HuH-7.5 (cell line): Measurements from ENCODE around the gene SDK1.
"Not testable (repeated sequence)": the region's sequence is repeated elsewhere in the genome, so short reads cannot be mapped to it uniquely, and the experiment has no call there.

Experiments used
- DNase-seq: peaks from one replicate; pipeline ENCODE4 v3.0.0; 2011; ENCODE audit warnings: low spot score

Gene SDK1

GRCh38 chr7:3725155-3726059, 424.4 kb downstream of the SDK1 start:
- DNase-seq = no peak

GRCh38 chr7:3730276-3730675, 429.2 kb downstream of the SDK1 start:
- no peak for DNase-seq

DNA sequence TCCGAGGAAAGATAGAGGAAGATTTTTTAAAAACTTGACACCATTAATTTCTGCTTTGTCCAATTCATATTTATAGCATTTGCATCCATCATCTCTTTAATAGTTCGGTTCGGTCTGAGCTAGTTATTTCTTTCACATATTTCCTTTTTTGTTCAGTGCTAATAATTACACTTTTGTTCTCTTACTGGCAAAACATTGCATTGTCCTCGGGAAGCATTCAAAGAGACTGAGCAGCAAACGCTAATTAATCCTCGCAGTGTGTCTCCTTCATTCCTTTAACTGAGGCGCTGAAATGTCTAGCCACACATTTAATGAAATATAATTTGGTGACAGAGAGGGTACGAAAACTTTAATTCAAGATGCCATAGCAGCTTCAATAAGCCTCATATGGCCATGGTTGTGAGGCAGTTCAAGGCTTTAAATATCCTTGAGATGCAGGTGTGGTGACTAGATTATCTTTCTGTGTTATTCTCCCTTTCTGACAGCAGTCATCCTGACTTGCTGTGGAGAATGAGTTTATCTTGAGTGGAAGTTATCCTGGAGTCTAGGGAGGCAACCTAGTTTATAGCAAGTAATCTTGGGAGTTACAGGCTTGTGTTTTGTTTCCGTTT, 431.4 kb downstream of the SDK1 start:
- no peak for DNase-seq

DNA sequence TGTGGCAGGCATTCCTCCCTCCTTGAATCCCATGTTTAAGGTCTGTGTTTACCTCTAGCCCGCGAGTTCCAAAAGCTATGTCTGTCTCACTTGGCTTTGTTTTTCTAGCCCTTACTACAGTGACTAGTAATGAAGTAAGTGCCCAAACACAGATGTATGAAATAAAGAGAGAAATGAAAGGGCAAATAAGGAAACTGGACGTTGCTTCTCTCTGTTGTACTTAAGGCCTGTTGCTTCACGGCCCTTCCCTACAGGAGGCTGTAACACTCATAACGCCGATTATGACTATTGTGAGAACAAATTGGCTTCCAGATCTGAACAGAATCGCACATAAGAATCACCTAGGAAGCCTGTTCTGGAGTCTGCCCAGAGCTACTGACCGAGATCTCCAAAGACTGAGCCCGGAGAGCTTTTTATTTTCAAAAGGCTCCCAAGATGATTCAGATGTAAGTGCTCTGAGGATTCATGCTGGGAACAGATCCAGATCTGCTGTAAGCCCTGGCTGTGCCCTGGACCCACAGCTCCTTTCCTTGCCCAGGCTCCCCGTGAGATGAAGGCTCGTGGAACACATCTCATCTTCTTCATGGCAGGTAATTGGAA, 432.6 kb downstream of the SDK1 start:
- no peak for DNase-seq

DNA sequence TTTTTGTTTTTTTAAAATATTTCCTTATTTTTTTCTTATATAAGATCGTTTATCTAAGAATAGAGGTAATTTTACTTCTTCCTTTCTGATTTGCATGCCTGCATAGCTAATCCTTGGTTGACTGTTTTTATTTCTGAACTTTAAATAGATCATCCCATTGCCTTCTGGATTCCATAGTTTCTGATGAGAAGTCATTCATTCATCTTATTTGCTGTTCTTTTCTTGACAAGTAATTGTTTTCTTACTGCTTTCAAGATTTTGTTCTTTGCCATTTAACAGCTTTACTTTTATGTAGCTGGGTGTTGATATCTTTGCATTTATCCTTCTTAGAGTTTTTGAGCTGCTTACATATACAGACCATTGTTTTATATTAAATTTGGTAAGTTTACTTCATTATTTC, 437.9 kb downstream of the SDK1 start:
- DNase-seq = no peak

- DNase-seq = no peak
Observed at GRCh38 chr7:3739983-3740382, 438.9 kb downstream of the SDK1 start.

DNA sequence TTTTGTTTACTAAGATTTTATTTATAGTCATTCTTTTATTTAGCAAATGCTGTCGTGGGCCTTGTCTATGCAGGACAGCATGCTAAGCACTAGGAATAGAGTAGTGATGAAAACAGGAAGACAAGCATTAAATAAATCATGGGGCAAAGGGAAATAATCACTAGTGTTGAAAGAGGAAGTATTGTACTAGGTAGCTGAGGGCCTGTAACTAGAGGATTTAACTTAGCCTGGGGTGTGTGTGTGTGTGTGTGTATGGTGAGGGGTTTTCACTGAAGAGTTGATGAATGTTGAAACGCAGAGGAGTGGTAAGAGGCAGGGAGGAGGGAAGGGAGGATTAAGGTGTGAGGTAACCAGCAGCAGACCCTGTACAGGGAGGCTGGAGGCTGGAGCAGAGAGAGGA, 446.4 kb downstream of the SDK1 start:
- DNase-seq = no peak

DNA sequence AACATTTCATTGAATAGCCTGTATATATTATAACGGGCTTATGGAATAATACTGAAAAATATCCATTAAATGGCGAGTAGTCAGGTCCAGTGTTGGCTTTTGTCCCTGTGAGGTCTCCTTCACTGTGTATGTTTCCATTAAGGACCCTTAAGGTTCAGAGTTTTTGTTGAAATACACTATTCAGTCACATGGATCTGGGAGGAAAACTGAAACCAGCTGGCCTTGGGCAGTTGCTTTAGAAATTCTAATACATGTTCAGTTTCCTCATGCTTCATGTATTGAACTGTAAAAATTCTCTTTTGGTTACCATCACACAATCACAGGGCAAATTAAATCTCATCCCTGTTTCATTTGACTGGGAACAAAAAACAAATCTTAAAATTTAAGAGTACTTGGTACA, 447.3 kb downstream of the SDK1 start:
- DNase-seq = no peak

DNA sequence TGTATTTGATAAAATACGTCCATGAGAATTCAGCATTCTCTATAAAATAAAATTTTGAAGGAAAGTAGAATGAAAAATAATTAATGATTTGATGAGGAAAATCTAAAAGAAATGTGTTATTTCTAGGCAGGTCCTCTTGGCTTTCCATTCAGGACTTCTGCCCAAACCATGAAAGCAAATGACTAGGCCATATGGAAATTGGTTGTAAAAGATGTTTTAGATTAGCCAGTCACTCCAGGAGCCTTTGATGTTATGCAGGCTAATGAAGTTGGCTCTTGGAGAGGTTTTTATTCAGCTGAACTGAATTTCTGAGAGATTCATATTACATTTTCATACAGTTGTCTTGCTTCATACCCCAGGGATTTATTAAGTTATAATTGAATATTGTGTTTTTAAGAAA, 452.8 kb downstream of the SDK1 start:
- DNase-seq = no peak

- DNase-seq = no peak
Observed at GRCh38 chr7:3754493-3755341, 453.7 kb downstream of the SDK1 start.

DNA sequence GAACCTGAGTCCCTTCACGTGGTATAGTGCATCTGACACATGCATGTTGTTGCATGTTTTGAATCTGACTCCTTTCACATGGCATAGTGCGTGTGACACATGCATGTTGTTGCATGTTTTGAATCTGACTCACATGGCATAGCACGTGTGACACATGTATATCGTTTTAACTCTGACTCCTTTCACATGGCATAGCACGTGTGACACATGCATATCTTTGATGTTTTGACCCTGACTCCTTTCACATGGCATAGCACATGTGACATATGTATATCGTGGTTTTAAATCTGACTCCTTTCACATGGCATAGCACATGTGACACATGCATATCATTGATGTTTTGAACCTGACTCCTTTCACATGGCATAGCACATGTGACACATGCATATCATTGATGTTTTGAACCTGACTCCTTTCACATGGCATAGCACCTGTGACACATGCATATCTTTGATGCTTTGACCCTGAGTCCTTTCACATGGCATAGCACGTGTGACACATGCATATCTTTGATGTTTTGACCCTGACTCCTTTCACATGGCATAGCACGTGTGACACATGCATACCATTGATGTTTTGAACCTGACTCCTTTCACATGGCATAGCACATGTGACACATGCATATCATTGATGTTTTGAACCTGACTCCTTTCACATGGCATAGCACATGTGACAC, 454.9 kb downstream of the SDK1 start:
- not testable (repeated sequence) for DNase-seq

GRCh38 chr7:3757059-3757458, 456.0 kb downstream of the SDK1 start:
- no peak for DNase-seq

DNA sequence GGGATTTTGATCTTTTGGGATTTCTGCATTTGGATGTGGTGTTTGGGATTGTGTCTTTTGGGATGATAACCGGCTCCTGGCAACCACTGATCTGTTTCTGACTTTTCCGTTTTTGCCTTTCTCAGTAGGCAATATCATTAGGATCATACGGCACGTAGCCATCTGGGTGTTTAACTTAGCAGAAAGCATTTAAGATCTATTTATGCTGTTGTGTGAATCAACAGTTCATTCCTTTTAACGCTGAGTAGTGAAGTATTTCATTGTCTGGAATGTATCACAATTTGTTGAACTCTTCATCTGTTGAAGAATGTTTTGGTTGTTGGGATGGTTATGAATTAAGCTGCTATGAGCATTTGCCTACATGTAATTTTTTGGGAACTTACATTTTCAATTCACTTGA, 459.6 kb downstream of the SDK1 start:
- DNase-seq = no peak

- no peak for DNase-seq
Observed at GRCh38 chr7:3762146-3762831, 461.2 kb downstream of the SDK1 start.

DNA sequence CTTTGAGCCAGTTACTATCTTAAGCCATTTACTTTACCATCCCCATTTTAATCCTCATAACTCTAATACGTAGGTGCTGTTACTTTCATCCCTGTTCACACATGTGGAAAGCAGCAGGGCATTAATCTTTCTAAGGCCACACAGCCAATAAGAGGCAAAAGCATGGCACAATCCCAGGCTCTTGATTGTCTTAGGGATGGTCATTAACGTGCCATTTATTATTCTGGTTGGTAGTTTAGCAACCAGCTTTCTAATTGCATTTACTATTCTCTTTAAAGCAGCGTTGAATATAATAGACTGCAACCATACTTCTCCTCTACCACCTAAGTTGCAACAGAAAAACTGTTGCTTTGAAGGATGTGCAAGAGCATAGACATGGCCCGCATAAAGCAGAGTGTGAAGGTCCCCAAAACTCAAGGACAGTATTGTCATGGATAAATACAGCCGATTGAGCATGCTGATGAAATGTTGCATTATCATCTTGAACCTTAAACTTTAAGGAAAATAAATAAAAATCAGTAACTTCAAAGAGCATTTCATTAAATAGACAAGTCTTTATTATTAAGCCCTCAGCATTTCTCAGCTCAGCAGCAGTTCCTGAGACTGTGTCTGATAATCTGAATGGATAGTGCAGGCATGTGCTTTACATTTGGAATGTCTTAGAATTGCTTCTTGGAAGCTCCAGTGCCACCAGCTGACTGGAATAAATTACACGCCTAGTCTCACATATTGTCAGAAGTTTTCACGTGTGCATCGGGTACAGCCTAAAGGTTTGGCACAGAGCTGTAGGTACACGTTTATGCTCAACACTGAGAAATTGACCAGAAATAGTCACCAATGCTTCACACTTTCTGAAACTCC, 467.1 kb downstream of the SDK1 start:
- no peak for DNase-seq

DNA sequence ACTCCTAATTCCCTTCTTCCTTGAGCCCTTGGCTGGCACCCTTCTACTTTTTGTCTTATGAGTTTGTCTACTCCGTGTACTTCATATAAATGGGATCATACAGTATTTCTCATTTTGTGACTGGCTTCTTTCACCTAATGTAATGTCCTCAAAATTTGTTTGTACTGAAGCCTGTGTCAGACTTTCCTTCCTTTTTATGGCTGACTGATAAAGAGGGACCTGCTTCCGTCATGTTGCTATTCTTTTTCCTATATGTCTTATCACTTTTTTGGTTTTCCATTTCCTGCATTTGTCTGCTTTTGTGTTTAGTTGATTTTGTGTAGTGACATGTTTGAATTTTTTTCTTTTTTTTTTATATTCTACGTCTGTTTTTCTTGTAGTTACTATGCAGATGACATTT, 470.9 kb downstream of the SDK1 start:
- DNase-seq = no peak

GRCh38 chr7:3778345-3778744, 477.3 kb downstream of the SDK1 start:
- DNase-seq = no peak

DNA sequence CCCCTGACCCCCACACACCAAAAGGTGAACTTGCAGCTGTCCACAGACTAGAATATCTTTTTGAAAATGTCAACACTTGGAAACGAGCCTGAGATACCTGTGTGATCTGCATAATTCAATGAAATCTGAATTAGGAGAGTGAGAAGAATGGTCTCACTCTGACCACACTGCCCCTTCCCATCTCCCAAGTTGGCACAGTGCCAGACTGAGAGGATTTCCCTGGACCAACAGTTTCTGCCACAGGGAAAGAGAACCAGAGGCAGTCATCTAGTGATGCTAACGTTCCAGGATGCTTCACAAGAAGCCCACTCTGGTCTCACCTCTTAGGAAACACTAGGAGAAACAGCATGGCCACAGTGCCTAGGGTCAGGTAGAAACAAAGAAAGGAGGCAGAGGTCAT, 479.0 kb downstream of the SDK1 start:
- no peak for DNase-seq

DNA sequence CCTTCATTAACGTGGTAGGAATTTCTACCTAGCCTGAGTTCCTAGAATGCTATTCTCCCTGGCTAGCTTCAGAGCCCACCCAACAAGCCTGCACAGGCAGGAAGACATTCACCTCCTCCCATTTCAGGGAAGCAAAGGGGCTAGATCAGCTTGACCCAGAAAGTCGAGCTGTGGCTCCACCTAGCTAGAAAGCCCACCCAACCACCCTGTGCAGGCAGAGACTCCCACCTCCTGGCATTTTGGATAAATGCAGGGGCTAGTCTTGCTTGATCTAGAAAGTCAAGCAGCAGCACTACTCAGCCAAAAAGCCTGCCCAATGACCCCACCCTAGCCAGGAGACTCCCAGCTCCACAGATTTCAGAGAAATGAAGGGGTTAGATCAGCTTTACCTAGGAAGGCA, 479.5 kb downstream of the SDK1 start:
- DNase-seq = no peak

- no peak for DNase-seq
Observed at GRCh38 chr7:3781607-3782006, 480.6 kb downstream of the SDK1 start.
